Adrenal gland (tissue), 12 donors: ENCODE measurements around the gene PTPRN2. TPM values are rescaled to one million over a fixed set of nuclear protein-coding genes. Genes with fewer than 3 reads are reported as not detected.

Experiments used
- DNase-seq, 7 donors: peaks; one replicate each; pipeline ENCODE4 v3.0.0-alpha.2; 2019 to 2020
- H3K27ac ChIP-seq, 5 donors: fragments of 200-600 bp; sonication (generic) in 4 of 5; 1 replicate in 3 of 5; 2 replicates in 2 of 5; pipeline versions ENCODE4 v1.5.1 to v1.8.0; 2016 to 2020; ENCODE audit warnings: mild to moderate bottlenecking in 1 of 5
- H3K27me3 ChIP-seq: fragments of 200-600 bp; 2 replicates; pipeline ENCODE4 v1.8.0; 2021
- H3K36me3 ChIP-seq, 2 donors: fragments of 200-600 bp; replicated peaks in 1 of 2; 1 replicate in 1 of 2; 2 replicates in 1 of 2; pipeline versions ENCODE4 v1.5.1 to v1.8.0; 2018 to 2022
- H3K4me1 ChIP-seq, 2 donors: fragments of 200-600 bp; replicated peaks in 1 of 2; 1 replicate in 1 of 2; 2 replicates in 1 of 2; pipeline versions ENCODE4 v1.5.1 to v1.8.0; 2018 to 2021
- H3K4me3 ChIP-seq, 4 donors: fragments of 200-600 bp; sonication (generic) in 3 of 4; one replicate each; pipeline ENCODE4 v1.5.1; 2016 to 2018
- H3K9me3 ChIP-seq, 3 donors: fragments of 200-600 bp; sonication (generic) in 1 of 3; replicated peaks in 1 of 3; 1 replicate in 2 of 3; 2 replicates in 1 of 3; pipeline versions ENCODE4 v1.5.1 to v1.8.0; 2016 to 2021
- CTCF ChIP-seq, 6 experiments: fragments of 450-650 bp in 4 of 6; fragments of 200-600 bp in 2 of 6; sonication (generic) in 1 of 6; IDR thresholded peaks; 1 replicate in 5 of 6; 2 replicates in 1 of 6; pipeline versions ENCODE4 v1.5.1 to v1.8.0; 2016 to 2021; ENCODE audit warnings: antibody characterized with exemption in 6 of 6, mild to moderate bottlenecking in 2 of 6, moderate library complexity in 1 of 6
- POLR2A ChIP-seq, 2 donors: fragments of 450-650 bp; IDR thresholded peaks; one replicate each; pipeline ENCODE4 v1.6.1; 2017; ENCODE audit warnings: antibody characterized with exemption in 2 of 2, mild to moderate bottlenecking in 2 of 2, moderate library complexity in 1 of 2
- WGBS, 4 donors: extraction: QIAGEN DNeasy Blood & Tissue Kit in 2 of 4; methylation state at CpG; one replicate each; pipeline versions ENCODE4 v1.1.5 to v1.1.7; 2013 to 2017; 5-methylcytosine and 5-hydroxymethylcytosine counted together
- intact Hi-C, 2 donors: fragments of 100-400 bp; cut with DNase I; formaldehyde crosslinking; loops; one replicate each; pipeline versions ENCODE4 v1.14.1 to v1.15.0; 2022 to 2023
- polyA plus RNA-seq, 3 donors: library from polyadenylated mRNA; stranded (reverse); fragments of 200-250 nt in 2 of 3; fragments of 350-450 nt in 1 of 3; fragmentation: Illumina TruSeq in 1 of 3; extraction: RNeasy Lipid Tissue Mini Kit (QIAGEN cat#74804) in 1 of 3; gene quantifications; one replicate each; pipeline ENCODE4 v1.2.3, GENCODE V29; 2013 to 2014
- total RNA-seq, 9 donors: library from RNA; depleted of rRNA in 4 of 9; stranded (reverse); fragments of >200 nt in 4 of 9; fragments of 120-200 nt in 1 of 9; fragmentation: NEBNext Ultra II Directional in 1 of 9; extraction: Animal tissue kit (Norgen Biotek cat#: 25700) in 1 of 9; gene quantifications; one replicate each; pipeline versions ENCODE4 v1.1.0 to v1.2.4, GENCODE V29; 2013 to 2023
- donor health status: healthy with polysubstance abuse.
- donor health status: Bipolar disorder and iron deficiency.
- donor health status: DM: yes; HTN: yes; CAD: no.
- donor health status: DM: no; HTN: no; CAD: no.
- donor health status: DM: no; HTN: no; CAD: no.
- donor health status: DM: yes; HTN: yes; CAD: no.

Gene PTPRN2
- total and polyA plus RNA-seq, 12 donors = 2.2 to 16.2 (median 3.4) TPM

GRCh38 chr7:158396982-158397862 lies 190.4 kb downstream of the PTPRN2 start:
- no peak for DNase-seq
- no peaks in the 10 kb centered on the region for H3K27me3 ChIP-seq
- intact Hi-C loops = no loop called here
- H3K4me1 ChIP-seq = no peaks in the 10 kb centered on the region
- H3K9me3 ChIP-seq = no peaks in the 10 kb centered on the region
- H3K27ac ChIP-seq = no peak overlapping the region
- no peak for TF ChIP-seq POLR2A (IDR thresholded peaks at IDR 0.05)
- no peak for TF ChIP-seq CTCF (IDR thresholded peaks at IDR 0.05)
- no peaks in the 10 kb centered on the region for H3K36me3 ChIP-seq
- H3K4me3 ChIP-seq = no peak overlapping the region
- WGBS, 4 donors = 70 to 82% (median 75%) methylated on average over 7 to 10 of the region's 10 CpGs

- H3K36me3 ChIP-seq = no peaks in the 10 kb centered on the region
- DNase-seq = no peak
- H3K27me3 ChIP-seq = no peaks in the 10 kb centered on the region
- H3K9me3 ChIP-seq = no peaks in the 10 kb centered on the region
- no peak overlapping the region for H3K27ac ChIP-seq
- TF ChIP-seq CTCF (IDR thresholded peaks at IDR 0.05) (no peak), POLR2A (IDR thresholded peaks at IDR 0.05) (no peak)
- no peaks in the 10 kb centered on the region for H3K4me1 ChIP-seq
- intact Hi-C loops = no loop called here
- 67 to 84% (median 71%) methylated on average over 14 to 17 of the region's 17 CpGs for WGBS, 4 donors
- no peak overlapping the region for H3K4me3 ChIP-seq
These were observed 191.2 kb downstream of the PTPRN2 start for GRCh38 chr7:158396301-158396905.

GRCh38 chr7:158395780-158396278 lies 191.8 kb downstream of the PTPRN2 start:
- TF ChIP-seq POLR2A (IDR thresholded peaks at IDR 0.05) (no peak), CTCF (IDR thresholded peaks at IDR 0.05) (no peak)
- intact Hi-C loops = no loop called here
- H3K9me3 ChIP-seq = no peaks in the 10 kb centered on the region
- WGBS, 4 donors = 67 to 78% (median 73%) methylated on average over 18 to 28 of the region's 28 CpGs
- DNase-seq = no peak
- no peak overlapping the region for H3K27ac ChIP-seq
- no peaks in the 10 kb centered on the region for H3K36me3 ChIP-seq
- H3K4me1 ChIP-seq = no peaks in the 10 kb centered on the region
- no peak overlapping the region for H3K4me3 ChIP-seq
- no peaks in the 10 kb centered on the region for H3K27me3 ChIP-seq

- Histone ChIP-seq H3K27ac (no peak overlapping the region), H3K9me3 (no peaks in the 10 kb centered on the region), H3K4me3 (no peak overlapping the region), H3K27me3 (no peaks in the 10 kb centered on the region), H3K4me1 (no peaks in the 10 kb centered on the region), H3K36me3 (no peaks in the 10 kb centered on the region)
- intact Hi-C loops = no loop called here
- 89 to 100% (median 92%) methylated on average over 6 to 44 of the region's 46 CpGs; no CpG with 5 or more reads in 1 of the 4 donors for WGBS, 4 donors
- no peak for TF ChIP-seq POLR2A (IDR thresholded peaks at IDR 0.05)
- no peak for TF ChIP-seq CTCF (IDR thresholded peaks at IDR 0.05)
- no peak for DNase-seq
These were observed 192.3 kb downstream of the PTPRN2 start for GRCh38 chr7:158395349-158395748.
